ENCODE data around the gene TRPM3.

The TRPM3 gene

DNA sequence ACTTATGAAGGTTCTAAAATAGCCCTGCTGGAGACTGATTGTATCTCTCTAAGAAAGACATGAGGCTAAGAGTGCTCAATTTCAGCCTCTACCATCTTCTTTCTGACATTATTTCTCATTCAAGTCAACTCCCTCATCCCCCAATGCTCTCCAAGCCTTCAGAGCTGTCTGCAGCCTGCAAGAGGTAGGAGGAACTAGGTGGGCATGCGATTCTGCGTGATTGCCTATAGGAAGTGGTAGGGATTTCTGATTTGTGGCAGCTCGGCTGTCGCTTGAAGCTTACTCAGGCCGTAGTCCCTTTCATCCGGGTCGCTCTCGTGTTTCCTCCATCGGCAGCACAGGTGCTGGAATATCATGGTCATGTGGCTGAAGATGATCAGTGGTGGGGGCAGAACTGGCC is 568.9 kb downstream of the TRPM3 start:
- no peak for DNase-seq (ENCODE audit: low spot score)

DNA sequence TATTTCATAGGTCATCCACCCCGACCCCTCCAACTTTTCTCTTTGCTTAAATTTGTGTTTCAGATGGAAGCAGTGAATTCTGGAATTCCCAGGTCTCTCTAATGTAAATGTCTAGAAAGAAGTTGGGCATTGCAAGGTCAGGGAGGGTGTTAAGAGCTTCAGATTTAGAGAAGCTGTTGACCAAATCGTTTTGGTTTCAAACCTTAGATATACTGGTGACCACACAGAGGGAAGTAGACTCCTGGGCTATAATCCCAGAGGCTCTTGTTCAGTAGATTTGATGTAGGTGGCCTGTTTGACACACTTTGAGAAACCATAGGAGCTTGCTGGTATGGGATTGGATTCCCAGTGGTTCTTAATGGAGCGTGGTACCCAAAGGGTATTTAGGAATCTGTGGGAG is 569.6 kb downstream of the TRPM3 start:
- DNase-seq (ENCODE audit: low spot score): no peak

- no peak for DNase-seq (ENCODE audit: low spot score)
Observed at GRCh38 chr9:70551396-70551795, 570.0 kb downstream of the TRPM3 start.

DNA sequence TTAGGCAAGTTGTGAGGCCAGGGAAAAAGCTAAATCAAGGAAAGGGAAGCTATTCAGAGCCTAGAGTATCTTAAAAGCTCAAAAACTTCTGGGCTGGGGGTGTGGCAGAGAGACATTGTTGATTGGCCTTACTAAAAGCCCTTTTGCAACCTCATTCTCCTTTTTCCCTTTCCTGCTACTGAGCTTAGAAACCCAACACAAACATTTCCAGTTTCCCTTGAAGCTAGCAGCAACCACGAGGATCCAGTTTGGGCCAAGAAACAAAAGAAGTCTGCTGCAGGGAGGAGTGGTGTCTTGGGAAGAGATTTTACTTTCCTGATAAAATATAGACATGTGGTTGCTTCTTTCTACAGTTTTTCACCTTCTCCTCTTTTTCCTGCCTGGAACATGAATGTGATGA is 571.5 kb downstream of the TRPM3 start:
- DNase-seq (ENCODE audit: low spot score): no peak

DNA sequence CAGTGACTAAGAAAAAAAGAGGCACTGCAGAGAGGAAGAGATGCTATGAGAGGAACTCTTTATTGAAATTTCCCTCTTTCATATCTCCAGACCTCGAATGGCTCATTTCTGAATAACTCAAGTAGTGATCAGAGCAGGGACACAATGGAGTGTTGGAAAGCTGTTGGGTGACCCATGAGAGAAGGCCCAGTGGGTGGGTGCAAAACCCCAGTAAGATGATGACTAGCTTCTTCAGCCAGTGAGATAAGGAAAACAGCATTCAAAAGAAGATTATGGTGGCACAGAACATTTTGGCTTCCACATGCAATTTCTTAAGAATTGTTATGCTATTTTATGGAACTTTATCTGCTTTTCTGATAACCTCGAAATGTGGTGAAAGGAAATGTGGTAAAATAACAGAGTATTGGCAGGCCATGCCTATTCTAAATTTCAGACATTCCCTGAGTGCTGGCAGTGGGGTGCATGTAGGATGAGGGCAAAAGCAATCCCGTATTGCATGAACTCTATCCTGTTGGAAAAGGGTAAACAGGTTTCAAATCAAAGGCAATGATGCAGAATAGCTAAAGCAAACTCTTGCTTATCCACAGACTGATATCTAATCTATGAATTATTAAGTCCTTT is 579.0 kb downstream of the TRPM3 start:
- DNase-seq (ENCODE audit: low spot score): no peak

GRCh38 chr9:70540016-70540415 is 581.4 kb downstream of the TRPM3 start:
- no peak for DNase-seq (ENCODE audit: low spot score)

GRCh38 chr9:70539526-70539925 is 581.9 kb downstream of the TRPM3 start:
- no peak for DNase-seq (ENCODE audit: low spot score)

DNA sequence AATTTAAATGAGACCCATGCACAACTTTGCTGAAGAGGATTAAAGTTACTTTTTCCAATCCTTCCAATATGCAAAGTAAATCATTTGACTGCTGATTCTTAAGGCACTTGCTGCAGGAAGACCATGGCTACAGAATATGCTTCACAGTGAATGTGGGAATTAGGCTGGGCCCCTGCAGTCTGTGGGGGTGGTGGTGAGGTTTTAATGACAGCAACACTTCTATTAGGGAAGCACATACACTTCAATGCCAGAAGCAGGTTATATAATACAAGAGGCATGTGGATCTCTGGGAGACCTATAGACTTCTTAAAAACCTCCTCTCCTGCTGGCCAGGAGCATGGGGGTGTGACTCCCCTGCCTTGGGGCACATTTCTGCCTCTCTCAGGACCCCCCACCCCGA is 582.4 kb downstream of the TRPM3 start:
- no peak for DNase-seq (ENCODE audit: low spot score)

GRCh38 chr9:70537084-70537483 is 584.3 kb downstream of the TRPM3 start:
- no peak for DNase-seq (ENCODE audit: low spot score)

DNA sequence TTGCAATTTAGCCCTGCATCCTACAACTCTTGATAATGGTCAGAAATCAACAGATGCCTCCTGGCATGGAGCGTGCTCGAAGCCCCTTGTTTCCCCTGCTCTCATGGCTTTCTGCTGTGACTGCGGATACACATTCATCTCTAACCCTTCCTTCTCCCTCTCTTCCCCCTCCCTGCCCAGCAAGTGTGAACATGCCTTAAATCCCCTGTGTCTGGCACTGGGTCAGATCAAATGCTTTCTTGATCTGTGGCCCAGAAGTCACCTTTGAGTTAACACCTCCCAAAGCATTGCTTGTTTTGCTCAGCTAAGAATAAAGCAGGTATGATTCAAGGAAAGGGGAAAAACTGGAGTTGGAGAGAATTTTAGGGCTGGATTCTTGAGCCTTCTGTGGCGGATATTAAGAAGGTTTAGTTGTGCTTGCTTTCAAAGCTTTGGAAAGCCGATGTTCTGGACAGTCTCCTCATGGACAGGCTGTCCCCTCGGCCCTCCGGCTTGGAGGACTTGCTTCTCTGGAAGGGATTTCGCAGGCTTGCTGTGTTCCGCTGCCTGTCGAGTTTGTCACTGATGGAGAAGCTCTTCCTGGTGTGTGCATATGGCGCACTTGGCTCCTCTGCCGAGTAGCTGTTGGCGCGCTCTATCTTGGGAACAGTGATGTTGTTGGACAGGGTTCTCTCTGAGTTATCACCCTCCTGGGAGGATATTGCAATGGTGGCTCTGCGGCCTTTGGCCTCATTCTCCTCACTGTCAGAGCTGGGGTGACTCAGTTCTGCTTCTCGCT is 585.7 kb downstream of the TRPM3 start:
- no peak for DNase-seq (ENCODE audit: low spot score)

- DNase-seq (ENCODE audit: low spot score): no peak
Observed at GRCh38 chr9:70534471-70534870, 587.0 kb downstream of the TRPM3 start.

DNA sequence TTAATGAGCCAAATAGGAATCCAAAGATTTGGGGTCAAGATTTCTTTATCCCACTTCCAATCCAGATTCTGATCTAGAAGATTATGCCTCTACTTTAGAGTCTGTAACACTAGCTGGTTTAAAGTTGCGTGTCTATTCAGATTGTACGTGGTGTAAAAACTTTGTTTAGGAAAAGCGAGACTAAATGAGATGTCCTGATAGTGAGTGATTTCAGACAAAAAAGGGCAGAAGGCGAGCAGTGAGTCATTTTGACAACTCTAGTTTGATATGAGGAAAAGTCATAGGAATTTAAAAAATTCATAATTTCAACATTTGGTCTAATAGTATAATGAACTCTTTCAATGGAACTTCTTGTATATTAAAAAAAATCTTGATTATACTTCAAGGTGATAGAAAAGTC is 587.4 kb downstream of the TRPM3 start:
- DNase-seq (ENCODE audit: low spot score): no peak

GRCh38 chr9:70533492-70533891 is 587.9 kb downstream of the TRPM3 start:
- DNase-seq (ENCODE audit: low spot score): no peak

GRCh38 chr9:70532716-70533115 is 588.7 kb downstream of the TRPM3 start:
- DNase-seq (ENCODE audit: low spot score): no peak

DNA sequence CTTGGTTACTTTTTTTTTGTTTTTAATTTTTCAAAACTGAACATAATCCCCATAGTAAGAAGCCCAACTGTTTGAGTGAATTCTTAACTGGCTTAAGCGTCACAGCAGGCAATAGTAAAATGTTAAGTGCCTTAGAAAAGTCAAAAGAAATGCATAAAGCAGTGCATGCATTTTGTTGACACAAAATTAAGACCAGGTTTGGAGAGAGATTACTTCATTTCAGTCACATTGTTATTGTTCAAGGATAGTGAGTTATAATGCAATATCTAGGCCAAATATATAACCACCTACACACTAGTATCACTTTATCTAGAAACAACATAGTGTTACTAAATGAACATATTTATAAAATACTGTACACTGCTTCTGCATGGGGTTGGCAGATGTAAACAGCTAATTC is 590.1 kb downstream of the TRPM3 start:
- DNase-seq (ENCODE audit: low spot score): no peak

GRCh38 chr9:70530716-70531115 is 590.7 kb downstream of the TRPM3 start:
- no peak for DNase-seq (ENCODE audit: low spot score)

DNA sequence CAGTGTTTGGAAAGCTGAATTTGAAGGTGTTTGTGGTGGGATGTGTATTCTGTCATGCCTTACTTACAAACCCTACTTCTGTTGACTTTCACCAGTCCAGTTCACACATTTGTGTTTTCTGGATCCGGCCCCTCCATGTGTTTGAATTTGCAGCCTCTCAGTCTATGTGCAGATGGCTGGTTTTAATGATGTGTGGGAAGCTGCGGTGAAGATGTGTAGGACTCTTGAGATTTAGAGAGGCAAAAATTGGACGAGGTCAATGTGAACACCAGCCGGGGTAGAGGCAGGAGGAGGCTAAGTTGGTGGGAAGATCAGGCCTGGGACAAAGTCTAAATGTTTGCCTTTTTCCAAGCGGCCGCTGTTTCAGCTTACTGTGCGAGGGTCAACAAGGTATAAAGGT is 591.6 kb downstream of the TRPM3 start:
- DNase-seq (ENCODE audit: low spot score): no peak

- DNase-seq (ENCODE audit: low spot score): no peak
Observed at GRCh38 chr9:70529377-70529776, 592.0 kb downstream of the TRPM3 start.

GRCh38 chr9:70526902-70527301 is 594.5 kb downstream of the TRPM3 start:
- DNase-seq (ENCODE audit: low spot score): no peak

DNA sequence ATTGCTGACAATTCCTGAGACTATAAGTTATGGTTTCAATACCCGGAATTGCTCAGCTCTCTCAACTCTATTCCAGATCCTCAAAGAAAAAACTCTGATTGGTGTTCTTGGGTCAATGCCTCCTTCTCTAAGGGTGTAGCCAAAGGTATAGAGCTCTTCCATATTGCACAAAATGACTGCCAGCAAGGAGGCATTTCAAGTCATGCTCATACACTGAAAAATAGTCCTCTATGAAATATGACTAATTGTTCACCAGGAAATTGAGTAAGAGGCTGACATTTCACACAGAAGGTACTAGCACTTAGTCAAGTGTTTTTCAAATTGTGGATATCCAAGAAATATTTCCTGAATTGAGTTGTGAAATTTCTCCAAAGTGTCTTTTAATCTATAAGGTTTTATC is 595.9 kb downstream of the TRPM3 start:
- no peak for DNase-seq (ENCODE audit: low spot score)

DNA sequence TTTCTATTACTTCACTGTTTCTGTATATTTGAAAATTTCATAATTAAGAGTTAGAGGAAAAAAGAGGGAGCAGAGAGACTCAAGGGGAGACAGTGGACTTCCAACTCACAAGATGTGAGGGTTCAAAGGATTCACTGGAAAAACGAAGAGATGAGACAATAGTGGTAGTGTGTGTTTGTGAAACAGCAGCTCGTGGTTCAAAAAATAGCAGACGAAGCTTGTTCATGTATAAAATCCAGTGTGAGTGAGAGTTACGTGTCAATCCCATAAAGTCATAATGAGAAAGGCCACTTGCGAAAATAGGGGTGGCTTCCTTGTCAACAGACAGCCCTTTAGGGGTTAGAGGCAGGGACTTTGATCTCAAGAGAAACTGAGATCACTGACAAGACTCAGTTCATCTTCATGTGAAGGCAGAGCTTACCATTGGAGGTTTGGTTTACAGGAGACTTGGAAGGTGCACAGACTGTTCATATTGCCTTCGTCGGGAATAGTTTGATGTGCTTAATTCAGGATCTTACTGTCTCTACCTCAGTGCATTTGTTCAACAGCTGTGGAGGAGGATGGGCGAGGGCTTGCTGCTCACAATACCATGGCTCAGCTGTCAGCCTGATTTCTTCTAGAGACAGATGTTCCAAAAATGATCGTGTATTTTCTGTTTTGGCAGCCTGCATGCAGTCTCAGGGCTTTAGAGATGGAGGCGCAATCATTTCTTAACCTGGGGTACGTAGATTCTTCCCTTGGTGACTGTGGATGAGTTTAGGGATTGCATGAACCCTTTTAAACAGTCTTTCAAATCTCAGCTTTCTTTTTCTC is 601.3 kb downstream of the TRPM3 start:
- DNase-seq (ENCODE audit: low spot score): no peak

DNA sequence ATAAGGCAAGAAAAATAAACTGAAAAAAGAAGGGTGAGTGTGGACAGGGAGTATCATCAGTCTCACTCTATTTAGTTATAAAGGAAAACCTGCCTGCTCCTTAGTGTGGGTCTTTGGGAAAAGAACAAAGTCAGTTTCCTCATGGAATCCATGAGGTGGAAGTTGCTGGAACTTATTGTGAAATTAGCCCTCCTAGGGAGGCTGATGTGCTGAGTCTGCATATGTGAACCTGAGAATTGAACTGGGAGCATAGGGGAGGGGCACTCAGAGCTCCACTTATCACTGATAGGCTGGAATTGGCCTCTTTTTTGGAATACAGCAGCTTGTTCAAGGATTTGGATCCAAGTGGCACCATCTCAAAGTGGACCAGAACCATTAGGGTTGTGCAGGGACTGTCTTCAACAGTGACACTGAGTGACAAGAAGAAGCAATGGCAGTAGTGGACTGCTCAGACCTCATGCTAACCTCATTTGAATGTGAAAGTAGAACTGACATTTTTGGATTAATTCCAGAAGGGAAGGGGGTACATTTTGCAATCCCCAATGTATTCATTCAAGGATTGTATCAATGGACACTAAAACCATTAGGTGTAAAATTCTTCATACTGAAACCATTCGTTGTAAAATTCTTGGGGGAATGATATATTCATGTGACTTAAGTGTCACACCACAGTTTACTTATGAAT is 603.4 kb downstream of the TRPM3 start:
- DNase-seq (ENCODE audit: low spot score): no peak

- no peak for DNase-seq (ENCODE audit: low spot score)
Observed at GRCh38 chr9:70514273-70514672, 607.1 kb downstream of the TRPM3 start.

Data from HuH-7.5 (cell line).